Esophagus muscularis mucosa (tissue), 4 donors: ENCODE data around the gene ITGB6.
"Not testable (repeated sequence)": the region's sequence is repeated elsewhere in the genome, so short reads cannot be mapped to it uniquely, and the experiment has no call there.

Experiments
- EP300 ChIP-seq: sonication (generic); formaldehyde crosslinking; IDR thresholded peaks from one replicate; pipeline ENCODE4 v1.6.1; 2017; ENCODE audit warnings: antibody characterized with exemption
- POLR2A ChIP-seq: fragments of 450-650 bp; IDR thresholded peaks from one replicate; pipeline ENCODE4 v1.6.1; 2017; ENCODE audit warnings: antibody characterized with exemption, moderate library complexity, mild to moderate bottlenecking, low read depth
- POLR2AphosphoS5 ChIP-seq, 2 donors: sonication (generic); formaldehyde crosslinking; IDR thresholded peaks; one replicate each; pipeline ENCODE4 v1.6.1; 2017; ENCODE audit warnings: antibody characterized with exemption in 2 of 2
- TF ChIP-seq, protein P1 (sequence below), 3 experiments: fragments of 200-600 bp in 2 of 3; fragments of 450-650 bp in 1 of 3; sonication (generic) in 2 of 3; IDR thresholded peaks; one replicate each; pipeline ENCODE4 v1.5.1; 2017 to 2019; ENCODE audit warnings: antibody characterized with exemption in 3 of 3, mild to moderate bottlenecking in 2 of 3, moderate library complexity in 1 of 3

DNA sequence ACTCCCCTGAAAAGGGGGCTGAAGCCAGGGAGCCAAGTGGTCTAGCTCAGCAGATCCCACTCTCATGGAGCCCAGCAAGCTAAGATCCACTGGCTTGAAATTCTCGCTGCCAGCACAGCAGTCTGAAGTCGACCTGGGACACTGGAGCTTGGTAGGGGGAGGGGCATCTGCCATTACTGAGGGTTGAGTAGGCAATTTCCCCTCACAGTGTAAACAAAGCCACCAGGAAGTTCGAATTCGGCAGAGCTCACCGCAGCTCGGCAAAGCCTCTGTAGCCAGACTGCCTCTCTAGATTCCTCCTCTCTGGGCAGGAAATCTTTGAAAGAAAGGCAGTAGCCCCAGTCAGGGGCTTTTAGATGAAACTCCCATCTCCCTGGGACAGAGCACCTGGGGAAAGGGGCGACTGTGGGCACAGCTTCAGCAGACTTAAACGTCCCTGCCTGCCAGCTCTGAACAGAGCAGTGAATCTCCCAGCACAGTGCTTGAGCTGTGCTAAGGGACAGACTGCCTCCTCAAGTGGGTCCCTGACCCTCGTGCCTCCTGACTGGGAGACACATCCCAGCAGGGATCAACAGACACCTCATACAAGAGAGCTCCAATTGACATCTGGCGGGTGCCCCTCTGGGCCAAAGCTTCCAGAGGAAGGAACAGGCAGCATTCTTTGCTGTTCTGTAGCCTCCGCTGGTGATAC, 18.8 kb downstream of the ITGB6 start:
- TF ChIP-seq, protein P1, sequence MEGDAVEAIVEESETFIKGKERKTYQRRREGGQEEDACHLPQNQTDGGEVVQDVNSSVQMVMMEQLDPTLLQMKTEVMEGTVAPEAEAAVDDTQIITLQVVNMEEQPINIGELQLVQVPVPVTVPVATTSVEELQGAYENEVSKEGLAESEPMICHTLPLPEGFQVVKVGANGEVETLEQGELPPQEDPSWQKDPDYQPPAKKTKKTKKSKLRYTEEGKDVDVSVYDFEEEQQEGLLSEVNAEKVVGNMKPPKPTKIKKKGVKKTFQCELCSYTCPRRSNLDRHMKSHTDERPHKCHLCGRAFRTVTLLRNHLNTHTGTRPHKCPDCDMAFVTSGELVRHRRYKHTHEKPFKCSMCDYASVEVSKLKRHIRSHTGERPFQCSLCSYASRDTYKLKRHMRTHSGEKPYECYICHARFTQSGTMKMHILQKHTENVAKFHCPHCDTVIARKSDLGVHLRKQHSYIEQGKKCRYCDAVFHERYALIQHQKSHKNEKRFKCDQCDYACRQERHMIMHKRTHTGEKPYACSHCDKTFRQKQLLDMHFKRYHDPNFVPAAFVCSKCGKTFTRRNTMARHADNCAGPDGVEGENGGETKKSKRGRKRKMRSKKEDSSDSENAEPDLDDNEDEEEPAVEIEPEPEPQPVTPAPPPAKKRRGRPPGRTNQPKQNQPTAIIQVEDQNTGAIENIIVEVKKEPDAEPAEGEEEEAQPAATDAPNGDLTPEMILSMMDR (IDR thresholded peaks at IDR 0.05) = not testable (repeated sequence)
- not testable (repeated sequence) for TF ChIP-seq POLR2A; EP300; POLR2AphosphoS5 (IDR thresholded peaks at IDR 0.05)
